Sciatic nerve (tissue), 2 donors: ENCODE results near the gene CORO1C. TPM values are rescaled to one million over a fixed set of nuclear protein-coding genes. Genes with fewer than 3 reads are reported as not detected.
A peak's percentile ranks its signal among the peaks of the same experiment; 100 is the strongest.
"Not testable (repeated sequence)": the region's sequence is repeated elsewhere in the genome, so short reads cannot be mapped to it uniquely, and the experiment has no call there.

Experiments
- ATAC-seq: fragments of 200-7000 bp; cut with Tn5 transposase; one replicate; pipeline ENCODE4 v1.9.1; 2020; ENCODE audit warnings: mild to moderate bottlenecking, moderate library complexity
- DNase-seq: peaks from one replicate; pipeline ENCODE4 v3.0.0-alpha.2; 2020; ENCODE audit warnings: low spot score
- intact Hi-C: fragments of 100-400 bp; cut with DNase I; formaldehyde crosslinking; loops from one replicate; pipeline ENCODE4 v1.14.2; 2022
- total RNA-seq: library from RNA; stranded (reverse); fragmentation: NEBNext Ultra II Directional; extraction: Animal tissue kit (Norgen Biotek cat#: 25700); gene quantifications from one replicate; pipeline ENCODE4 v1.2.1, GENCODE V29; 2021
- donor health status: DM: no; HTN: no; CAD: no.
- donor health status: DM: no; HTN: no; CAD: no.

The CORO1C gene
- total RNA-seq, 1 donor from 2014 or later, result 194 TPM

DNA sequence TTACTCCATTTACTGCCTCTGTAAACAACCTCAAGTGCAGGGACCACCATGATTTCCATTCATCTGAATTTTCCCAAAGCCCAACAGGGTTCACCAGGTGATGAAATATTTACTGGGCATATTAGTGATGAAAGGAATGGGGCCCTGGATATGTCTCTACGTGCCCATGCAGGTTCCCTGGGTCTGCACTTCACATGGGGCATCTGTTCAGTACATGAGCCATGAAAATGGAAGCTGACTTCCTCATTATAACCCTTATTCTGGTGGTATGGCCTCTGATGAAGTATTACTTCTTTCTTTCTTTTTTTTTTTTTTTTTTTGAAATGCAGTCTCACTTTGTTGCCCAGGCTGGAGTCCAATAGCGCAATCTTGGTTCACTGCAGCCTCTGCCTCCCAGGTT, 26.5 kb upstream of the CORO1C start:
- ATAC-seq (no peak), DNase-seq (no peak)
- intact Hi-C loops, result loop anchor here (5.0 kb wide), 1 partner anchor 626 kb away; no protein-coding TSS in a partner anchor

DNA sequence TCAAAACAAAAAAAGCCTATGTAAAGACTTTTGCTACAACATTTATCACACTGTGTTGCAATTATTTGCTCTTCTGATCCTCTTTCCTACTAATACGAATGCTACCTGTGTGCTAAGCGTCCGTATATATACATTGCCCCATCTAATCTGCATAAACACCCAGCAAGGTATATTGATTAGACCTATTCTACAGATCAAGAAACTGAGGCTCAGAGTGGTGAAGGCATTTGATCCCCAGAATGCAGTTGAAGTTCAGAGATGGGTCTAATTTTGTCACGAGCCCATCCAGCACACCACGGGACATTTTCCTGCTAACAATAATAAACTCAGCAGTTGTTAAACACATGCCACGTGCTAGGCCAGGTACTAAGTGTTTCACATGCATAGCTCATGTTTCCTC, 25.1 kb upstream of the CORO1C start:
- no peak for DNase-seq
- ATAC-seq, result no peak
- intact Hi-C loops, result loop anchor here (5.0 kb wide), 1 partner anchor 624 kb away; no protein-coding TSS in a partner anchor

DNA sequence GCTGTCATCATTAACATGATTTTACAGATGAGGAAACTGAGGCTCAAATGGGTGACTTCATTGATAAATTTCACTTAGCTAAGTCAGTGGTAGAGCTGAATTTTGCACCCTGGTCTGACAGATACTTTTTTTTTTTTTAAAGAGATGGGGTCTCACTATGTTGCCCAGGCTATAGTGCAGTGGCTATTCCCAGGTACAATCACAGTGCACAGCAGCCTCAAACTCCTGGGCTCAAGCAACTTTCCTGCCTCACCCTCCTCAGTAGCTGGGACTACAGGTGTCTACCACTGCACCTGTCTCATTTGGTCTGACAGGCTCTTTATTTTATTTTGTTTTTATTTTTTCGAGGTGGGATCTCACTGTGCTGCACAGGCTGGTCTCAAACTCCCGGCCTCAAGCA, 24.2 kb upstream of the CORO1C start:
- no peak for ATAC-seq
- intact Hi-C loops, result loop anchor here (5.0 kb wide), 1 partner anchor 623 kb away; no protein-coding TSS in a partner anchor
- no peak for DNase-seq

DNA sequence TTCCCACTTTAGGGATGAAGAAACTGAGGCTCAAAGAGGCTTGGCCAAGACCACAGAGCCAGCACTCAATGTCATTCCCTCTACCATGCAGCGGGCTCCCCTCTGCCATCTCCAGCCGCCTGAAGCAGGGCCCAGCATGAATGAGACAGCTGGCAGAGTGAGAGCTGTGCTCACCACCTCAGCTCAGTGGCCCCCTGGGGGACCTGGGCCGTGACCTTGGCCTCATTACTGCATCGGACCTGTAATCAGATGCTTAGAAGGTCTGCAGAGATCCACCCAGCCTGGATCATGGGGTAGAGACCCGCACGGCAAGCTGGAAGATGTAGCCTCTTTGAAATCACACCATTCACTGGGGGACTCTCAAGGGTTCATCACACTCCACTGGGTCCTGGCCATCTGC, 22.7 kb upstream of the CORO1C start:
- no peak for DNase-seq
- intact Hi-C loops, result no loop called here
- ATAC-seq, result no peak

DNA sequence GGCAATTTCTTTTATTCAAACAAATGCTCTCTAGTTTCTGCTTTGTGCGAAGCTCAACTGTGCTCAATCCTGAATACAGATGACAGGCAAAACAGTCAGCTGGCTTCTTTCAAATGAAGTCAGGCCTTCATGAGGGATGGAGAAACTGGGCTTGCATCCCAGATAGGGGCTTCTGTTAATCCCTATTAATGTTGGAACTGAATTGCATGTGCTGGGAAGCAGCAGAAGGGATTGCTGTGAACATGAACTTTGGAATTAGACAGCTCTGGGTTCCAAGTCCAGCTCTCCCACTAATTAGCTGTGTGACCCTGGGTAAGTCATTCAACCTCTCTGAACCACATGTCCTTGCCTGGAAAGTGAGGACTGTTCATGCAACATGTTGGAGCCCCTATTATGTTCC, 21.1 kb upstream of the CORO1C start:
- DNase-seq (no peak), ATAC-seq (no peak)
- intact Hi-C loops, result no loop called here

DNA sequence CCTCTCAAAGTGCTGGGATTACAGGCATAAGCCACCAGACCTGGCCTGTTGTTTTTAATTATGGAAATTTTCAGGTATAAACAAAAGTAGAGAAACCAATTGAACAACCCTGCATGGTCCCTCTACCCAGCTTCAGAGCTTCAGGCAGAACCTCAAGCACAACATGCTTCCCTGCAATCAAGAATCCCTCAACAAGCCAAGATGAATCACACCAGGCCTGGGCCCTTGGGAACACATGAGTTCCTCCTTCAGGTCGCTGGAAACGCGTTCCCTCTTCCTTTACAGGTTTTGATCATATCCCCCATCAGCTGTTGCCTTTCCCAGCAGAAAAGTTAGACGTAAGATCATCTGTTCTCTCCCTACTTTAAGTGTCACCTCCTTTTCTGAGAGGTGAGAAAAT, 20.5 kb upstream of the CORO1C start:
- peak; percentile 50 for DNase-seq
- intact Hi-C loops, result no loop called here
- peak; percentile 58 for ATAC-seq

DNA sequence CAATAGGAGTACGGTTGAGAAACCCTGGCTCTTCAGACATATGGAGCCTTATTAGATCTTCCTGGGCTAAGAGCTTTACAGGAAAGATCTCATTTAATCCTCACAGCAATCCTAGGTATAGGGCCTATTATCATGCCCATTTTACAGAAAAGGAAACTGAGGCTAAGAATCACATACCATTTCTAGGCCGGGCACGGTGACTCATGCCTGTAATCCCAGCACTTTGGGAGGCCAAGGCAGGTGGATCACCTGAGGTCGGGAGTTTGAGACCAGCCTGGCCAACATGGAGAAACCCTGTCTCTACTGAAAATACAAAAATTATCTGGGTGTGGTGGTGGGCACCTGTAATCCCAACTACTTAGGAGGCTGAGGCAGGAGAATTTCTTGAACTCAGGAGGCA, 19.7 kb upstream of the CORO1C start:
- intact Hi-C loops, DNase-seq, ATAC-seq: not testable (repeated sequence)

DNA sequence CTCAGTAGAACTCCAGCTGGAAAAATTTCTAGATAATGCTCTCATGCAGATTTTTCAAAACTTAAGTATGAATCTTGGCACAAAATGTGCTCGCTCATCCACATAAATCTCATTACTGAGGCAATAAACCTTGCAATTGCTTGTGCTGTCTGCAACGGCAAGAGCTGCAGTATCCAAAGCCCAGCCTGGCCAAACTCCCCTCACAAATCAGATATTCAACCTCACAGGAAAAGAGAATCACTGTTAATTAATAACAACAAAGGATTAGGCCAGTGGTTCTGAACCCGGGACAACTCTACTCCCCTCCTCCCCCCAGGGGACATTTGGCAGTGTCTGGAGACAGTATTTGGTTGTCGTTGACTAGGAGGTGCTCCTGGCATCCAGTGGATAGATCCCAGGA, 19.2 kb upstream of the CORO1C start:
- intact Hi-C loops, result no loop called here
- ATAC-seq, result no peak
- DNase-seq, result peak; percentile 15

DNA sequence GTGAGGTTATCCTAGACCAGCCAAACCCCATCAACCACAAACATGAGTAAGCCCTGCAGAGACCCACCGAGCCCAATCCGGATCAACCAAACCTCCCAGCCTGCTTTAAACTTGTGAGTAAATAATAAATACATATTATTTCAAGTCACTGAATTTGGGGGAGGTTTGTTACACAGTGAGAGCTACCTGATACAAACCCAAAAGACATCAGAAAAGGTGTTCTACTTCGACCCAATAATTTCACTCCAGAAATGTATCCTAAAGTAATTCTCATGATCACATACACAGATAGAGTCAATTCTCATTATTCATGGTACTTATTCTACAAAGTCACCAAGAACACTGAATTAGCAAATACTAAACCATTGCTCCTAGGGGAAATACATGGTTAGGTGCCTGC, 16.2 kb upstream of the CORO1C start:
- DNase-seq, result no peak

DNA sequence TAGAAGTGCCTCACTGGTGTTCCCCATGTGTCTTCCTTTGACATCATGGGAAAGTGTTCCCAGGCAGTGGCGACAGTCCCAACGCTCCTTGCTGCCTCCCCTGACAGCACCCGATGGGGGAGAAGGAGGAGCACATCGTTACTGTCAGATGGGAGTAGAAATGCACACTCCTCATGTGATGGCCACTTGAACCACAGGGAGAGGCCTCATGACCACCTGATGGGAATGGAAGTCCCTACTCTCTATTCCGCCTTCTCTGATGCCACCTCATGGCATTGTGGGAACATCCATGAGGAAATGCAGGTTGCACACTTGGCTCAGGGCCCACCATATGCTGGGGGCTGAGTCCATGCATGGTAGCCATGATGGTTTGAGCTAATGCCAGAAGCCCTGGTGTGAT, 14.3 kb upstream of the CORO1C start:
- DNase-seq (peak; percentile 42), ATAC-seq (no peak)
- intact Hi-C loops, result no loop called here

More for the DNA sequence above, 16.2 kb upstream of the CORO1C start:
- no peak for ATAC-seq
- intact Hi-C loops, result no loop called here

DNA sequence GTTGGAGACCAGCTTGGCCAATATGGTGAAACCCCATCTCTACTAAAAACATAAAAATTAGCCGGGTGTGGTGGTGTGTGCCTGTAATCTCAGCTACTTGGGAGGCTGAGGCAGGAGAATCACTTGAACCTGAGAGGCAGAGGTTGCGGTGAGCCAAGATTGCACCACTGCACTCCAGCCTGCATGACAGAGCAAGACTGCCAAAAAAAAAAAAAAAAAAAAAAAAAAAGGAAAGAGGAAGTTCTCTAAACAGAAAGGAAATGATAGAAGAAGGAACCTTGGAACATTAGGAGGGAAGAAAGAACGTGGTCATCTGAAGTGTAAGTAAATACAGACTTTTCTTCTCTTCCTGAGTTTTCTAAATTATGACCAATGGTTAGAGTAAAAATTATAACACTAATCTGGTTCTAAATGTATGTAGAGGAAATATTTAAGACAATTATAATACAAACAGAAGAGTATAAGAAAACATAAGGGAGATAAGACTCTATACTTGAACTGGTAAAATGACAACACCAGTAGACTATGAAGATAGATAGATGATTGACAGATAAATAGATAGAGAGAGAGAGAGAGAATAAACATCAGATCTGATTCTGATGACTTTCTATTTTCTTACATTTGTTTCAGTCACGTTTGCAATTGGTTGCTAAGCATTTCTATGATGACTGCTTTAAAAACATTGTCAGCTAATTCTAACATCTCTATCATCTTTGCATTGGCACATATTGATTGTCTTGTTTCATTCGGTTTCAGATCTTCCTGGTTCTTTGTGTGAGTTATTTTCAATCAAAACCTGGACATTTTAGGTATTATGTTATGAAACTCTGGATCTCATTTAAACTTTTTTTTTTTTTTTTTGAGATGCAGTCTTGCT, 12.9 kb upstream of the CORO1C start:
- ATAC-seq (no peak), DNase-seq (no peak)

DNA sequence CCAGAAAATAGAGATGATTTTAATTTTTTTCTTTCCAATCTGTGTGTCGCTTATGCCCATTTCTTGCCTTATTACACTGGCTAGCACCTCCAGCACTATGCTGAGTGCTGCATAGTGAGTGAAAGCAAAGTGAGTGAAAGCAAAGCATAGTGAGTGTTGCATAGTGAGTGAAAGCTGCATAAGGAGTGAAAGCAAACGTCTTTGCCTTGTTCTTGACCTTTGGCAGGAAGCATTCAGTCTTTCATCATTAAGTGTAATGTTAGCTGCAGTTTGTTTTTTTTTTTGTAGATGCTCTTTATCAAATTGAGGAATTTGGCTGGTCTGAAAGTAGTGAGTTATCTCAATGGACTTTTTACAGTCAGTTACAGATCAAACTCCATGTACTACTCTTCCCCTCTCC, 6.9 kb upstream of the CORO1C start:
- DNase-seq (no peak), ATAC-seq (no peak)
- intact Hi-C loops, result no loop called here

More for the DNA sequence above, 12.9 kb upstream of the CORO1C start:
- intact Hi-C loops, result no loop called here

DNA sequence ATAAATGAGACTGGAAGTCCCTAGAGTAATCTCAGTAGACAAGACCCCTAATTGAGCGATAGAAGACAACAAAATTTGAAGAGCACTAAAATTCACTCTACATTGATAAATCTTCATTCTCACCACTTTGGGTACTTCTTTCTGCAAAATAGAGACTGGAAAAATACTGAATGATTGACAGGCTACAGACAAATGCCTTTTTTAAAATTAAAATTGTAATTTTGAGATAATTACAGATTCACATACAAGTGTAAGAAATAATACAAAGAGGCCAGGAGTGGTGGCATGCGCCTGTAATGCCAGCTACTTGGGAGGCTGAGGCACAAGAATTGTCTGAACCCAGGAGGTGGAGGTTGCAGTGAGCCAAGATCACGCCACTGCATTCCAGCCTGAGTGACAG, 4.5 kb upstream of the CORO1C start:
- intact Hi-C loops, result no loop called here
- ATAC-seq, result no peak
- DNase-seq, result no peak

DNA sequence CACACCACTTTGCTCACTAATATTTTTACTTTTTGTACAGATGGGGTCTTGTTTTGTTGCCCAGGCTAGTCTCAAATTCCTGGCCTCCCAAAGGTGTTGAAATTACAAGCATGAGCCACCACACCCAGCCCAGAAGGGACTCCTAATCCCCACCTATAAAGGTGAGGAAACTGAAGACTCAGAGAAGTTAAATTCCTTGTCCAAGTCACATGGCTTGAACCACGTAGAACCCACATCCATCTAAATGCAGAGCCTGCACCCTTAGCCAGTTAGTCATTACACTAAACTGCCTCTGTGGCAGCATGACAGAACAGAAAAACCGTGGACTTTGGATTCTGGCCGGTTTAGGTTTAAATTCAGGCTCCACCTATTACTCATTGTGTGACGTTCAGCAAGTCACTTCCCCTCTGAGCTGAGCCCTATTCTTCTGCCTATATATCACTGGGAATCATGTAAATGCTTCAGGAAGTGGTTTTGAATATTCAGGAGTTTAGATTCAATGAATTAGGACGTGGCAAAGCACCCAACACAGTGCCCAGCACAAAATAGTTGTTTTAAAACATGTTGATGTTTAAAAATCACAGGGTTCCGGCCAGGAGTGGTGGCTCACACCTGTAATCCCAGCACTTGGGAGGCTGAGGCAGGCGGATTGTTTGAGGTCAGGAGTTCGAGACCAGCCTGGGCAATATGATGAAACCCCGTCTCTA, 3.0 kb upstream of the CORO1C start:
- ATAC-seq (no peak), DNase-seq (no peak)
- intact Hi-C loops, result loop anchor here (5.0 kb wide), 1 partner anchor 123 kb away; the partner anchor contains the start of gene SSH1

DNA sequence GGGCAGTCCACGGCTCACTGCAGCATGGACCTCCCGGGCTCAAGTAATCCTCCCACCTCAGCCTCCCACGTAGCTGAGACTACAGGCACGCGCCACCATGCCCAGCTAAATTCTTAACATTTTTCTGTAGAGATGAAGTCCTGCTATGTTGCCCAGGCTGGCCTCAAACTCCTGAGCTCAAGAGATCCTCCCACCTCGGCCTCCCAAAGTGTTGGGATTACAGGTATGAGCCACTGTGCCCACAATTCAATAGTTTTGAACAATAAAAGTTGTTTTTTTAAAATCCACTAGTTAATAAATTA, 1.9 kb upstream of the CORO1C start:
- DNase-seq, ATAC-seq: not testable (repeated sequence)
- intact Hi-C loops, result loop anchor here (5.0 kb wide), 1 partner anchor 124 kb away; the partner anchor contains the start of gene SSH1

DNA sequence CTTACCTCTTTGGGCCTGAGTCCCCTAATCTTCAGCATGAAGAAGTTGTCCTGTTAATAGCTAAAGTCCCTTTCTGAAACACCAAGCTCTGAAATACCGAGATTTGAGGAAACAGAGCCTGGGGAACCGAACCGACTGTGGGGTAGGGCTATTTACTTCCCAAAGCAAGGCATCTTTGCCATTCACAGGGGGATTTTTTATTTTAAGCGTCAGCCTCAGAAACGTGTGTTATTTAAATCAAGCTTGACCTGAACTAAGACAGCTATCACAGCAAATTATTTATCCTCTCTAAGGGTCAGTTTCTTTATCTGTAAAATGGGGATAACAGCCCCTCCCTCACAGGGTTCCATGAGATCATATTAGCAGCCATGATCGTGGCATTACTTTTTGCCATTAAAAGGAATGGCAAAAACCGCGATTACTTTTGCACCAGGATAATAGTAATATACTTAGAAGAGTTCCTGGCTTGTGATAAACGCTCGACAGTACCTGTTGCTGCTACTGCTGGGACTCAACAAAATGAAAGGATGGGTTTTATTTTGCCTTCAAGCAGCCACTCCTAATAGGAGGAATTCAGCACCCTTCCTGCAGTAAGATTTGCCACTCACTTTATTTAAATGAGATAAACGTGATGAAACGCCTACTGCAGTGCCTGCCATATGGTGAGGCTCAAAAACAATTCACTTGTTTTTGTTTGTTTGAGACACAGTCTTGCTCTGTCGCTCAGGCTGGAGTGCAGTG, 1.3 kb upstream of the CORO1C start:
- ATAC-seq (no peak), DNase-seq (no peak)
- intact Hi-C loops, result loop anchor here (5.0 kb wide), 1 partner anchor 125 kb away; the partner anchor contains the start of gene SSH1

DNA sequence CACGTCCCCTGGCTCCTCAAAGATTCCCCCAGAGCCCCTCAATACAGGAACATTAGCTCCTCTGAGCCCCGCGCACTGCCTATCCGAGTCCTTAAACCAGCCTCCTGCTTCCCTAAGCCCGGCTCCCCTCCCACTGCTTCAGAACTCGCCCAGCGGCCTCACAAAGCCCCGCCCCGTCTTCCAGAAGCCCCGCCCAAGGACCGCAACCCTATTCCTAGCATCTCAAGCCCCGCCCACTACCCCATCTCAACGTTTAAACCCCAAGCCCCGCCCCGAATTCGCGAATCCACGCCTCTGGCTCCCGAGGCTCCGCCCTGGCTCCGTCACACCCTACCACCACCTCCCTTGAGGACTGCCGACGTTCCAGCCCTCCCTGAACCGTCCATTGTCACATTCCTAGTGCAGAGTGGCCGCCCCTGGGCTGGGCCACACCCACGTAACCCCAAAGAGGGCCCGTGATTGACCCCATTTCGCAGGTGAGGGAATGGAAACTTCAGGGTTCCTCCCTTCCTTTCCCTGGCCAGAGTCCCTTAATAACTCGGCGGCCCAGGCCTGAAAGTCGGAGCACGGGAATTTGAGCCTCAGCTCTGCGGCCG, 646 bp upstream of the CORO1C start:
- intact Hi-C loops, result loop anchor here (5.0 kb wide), 1 partner anchor 125 kb away; the partner anchor contains the start of gene SSH1
- peak; percentile 100 for DNase-seq
- ATAC-seq, result peak; percentile 94

DNA sequence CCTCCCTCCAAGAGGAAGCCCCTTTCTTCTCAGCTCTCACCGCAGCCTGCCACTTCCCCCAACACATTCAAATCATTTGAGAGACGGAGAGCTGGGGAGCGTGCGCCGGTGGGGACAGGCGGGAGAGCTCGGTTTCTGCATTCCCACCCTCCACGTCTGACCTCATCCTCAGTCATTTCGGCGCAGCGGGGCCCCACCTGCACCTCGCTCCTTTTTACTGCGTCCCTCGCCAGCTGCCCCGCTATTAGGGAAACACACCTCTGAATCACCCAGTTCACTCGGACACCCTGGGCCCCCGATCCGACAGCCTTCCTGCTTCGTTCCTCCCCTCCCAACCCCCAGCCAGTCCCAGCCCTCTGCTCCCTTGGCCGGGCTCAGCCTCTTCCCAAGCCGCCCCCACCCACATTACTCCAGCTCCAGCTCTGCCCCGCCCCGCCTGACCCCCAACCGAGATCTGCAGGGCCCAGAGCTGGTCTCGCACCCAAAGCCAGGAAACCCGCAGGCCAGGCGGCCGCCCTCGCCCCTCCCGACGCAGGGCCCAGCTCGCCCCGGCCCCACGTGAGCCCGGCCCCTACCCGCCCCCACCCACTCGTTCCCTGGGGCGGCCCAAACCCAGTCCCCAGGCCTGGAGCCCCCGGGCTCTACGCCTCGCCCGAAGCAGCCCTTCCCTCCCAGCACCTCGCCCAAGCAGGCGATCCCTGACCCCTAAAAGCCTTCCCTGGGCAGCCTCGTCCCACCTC, 783 bp downstream of the CORO1C start:
- ATAC-seq (peak; percentile 2), DNase-seq (peak; percentile 77)
- intact Hi-C loops, result loop anchor here (5.0 kb wide), 1 partner anchor 127 kb away; the partner anchor contains the start of gene SSH1
